HG03457 (cell line): ENCODE results near the gene RBM19.

Source experiments
- ATAC-seq: cut with Tn5 transposase; IDR thresholded peaks from one replicate; pipeline ENCODE4 v1.9.1; 2021; ENCODE audit warnings: moderate number of reproducible peaks; ENCODE audit not compliant: unreplicated experiment

RBM19 gene

DNA sequence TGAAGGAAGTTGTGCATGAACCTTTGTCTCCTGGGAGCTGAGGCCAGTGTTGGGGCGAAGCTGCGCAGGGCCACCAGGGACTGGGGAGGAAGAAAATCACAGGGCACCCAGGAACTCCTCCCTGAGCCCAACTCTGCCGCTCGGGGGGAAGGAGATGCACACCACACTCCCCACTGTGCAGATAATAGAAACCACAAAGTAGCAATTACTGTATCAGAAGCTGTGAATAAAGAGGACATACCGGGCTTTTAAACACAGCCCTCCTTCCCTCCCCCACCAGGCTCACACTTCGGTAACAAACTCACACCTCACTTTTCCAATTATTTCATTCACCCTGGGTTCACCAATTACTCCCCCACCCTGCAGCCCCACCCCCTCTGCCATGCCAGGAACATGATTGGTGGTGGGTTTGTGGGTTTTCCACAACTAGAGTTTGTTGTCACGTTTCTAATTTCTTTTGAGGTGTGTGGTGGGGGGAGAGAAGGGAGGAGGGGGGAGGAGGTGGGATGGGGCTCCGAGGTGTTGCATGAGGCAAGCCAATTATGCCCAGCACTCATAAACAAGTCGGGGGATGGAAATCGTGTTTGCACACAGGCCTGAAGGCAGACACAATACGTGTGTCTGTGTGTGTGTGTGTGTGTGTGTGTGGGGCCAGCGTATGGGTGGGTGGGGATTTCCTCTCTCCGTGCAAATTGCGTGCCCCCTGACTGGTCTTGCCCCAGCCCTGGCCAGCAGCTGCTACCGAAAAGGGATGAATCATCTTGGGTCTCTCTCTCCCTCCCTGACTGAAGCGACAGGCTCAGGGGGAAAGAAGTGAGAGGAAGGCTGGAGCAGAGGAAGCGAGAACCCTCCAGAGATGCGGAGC lies 103.3 kb downstream of the RBM19 start:
- no peak for ATAC-seq

DNA sequence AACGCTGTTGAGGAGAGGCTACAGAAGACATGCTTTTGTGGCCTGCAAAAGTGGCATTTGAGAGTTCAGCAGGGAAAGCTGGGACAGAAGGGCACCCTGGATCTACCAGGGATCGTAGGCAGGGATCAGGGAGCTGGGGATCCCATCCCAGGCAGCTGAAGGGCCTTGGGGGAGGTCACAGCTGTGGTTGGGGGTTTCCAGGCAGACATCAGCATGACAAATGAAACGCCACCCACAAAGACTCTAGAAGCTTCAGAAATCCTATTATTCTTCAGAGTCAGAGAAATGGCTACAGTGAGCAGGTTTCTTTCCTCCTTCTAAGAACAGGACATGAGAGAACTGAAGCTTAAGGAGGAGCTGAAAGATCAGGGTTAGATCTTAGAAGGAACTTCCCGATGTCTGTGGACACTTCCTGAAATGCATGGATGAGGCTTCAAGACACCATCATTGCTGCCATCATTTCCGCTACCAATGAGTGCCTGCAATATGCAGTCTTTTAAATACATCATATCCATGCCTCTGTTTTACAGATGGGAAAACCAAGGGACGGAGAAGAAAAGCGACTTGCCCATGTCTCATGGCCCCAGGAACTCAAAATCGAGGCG lies 104.3 kb downstream of the RBM19 start:
- ATAC-seq, result no peak

DNA sequence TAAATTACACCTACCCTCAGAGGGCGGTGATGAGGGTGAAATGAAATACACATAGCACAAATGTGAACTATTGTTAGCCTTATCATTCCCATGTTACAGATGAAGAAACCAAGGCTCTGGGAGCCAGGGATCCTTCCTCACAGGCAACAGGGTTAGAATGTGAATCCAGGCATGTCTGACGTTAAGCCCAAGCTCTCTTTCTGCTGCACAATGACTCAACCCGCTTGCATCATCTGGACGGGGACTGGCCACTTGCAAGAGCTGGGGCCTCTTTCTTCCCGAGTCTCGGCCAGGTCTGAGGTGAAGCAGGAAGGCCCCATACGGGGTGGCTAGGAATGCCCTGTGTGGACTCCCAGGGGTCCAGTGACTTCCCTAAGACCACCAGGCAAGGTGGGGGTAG lies 105.2 kb downstream of the RBM19 start:
- no peak for ATAC-seq

DNA sequence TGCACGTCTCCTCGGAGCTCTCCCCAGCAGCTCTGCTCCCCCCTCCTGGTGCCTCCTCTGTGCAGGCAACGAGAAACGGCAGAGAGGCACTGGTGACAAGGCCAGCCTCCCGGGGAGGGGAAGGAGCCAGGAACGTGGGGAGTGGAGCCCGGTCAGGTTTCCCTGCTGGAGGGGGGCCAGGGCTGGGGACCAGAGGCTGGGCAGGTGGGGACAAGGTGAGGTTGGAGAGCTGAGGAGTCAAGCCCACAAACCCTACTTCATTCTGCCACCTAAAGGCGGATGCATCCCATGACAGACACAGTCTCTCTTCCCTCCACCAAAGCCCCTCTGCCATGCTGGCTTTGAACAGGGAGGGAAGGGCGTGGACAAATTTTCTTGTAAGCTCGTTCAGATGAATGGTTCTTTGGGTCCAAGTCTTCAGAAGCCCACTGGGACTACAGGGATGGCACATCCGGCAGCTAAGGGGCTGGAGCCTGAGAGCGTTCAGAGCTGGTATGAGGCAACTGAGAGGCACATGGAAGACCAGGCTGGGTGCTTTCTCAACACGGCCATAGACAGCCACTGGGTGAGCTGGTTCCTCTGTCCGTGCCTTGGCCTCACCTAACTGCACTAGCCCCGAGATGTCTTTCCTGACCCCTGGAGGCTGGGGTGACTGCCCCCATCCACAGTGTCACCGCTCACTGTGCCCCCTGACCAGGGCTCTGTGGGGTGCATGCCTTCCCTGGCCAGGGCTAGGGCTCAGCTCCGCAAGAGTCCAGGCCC lies 105.9 kb downstream of the RBM19 start:
- no peak for ATAC-seq

DNA sequence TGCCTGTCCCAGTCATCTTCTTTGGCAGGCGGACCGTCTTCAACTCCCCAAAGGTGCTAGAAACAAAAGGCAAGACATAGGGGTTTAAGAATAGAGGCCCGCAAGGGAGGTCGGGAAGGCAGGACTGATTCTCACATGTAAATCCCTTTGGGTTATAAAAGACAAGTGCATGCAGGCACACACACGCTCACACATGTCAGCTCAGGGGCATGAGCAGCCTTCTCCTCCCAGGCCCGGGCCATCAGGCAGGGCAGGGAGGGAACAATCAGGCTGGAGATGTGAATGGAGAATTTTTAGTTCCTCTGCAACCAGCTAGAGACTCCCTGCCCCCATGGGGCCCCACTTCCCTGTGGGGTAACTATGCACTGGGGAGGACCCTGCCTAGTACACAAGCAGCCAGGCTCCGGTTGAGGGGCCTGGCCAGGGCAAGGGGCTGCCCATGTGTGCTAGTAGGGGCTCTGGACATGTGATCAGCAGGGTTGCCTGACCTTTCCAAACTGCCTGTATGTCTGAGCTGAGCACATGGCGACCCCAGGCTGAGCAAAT lies 107.2 kb downstream of the RBM19 start:
- no peak for ATAC-seq

DNA sequence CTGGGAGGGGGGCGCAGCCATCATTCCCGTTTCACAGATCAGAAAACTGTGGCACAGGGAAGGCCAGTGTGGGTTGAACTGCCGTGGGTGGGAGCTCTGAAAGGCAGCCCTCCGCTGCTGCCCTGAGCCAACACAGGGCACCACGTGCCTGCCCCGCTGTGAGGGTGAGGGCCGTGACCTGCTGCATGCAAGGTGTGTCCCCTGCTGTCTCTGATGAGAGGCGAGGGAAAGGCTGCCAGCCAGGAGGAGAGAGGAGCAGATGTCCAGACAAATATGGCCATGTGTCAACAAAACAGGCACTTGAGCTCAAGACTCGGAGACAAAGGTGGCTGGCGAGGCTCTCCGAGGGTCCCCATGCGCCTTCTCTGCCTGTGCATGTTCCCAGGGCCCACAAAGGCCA lies 108.8 kb downstream of the RBM19 start:
- no peak for ATAC-seq

DNA sequence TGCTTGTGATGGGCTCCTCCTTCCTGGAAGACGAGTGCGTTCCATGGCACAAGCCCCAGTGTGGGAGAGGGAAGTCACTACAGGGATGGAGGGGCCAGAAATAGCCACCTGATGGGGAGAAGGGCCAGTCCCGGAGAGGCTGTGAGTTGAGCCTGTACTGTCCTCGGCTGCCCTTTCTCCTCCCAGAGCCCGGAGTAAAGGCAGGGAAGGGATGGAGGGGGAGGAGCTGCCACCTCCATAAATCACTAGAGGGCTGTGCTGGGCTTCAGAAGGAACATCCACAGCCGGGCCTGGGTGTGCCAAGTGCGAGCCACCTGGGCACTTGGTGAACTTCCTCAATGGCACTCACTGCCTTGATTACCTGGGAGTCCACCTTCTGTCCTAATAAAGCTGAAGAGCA lies 110.1 kb downstream of the RBM19 start:
- ATAC-seq, result no peak

DNA sequence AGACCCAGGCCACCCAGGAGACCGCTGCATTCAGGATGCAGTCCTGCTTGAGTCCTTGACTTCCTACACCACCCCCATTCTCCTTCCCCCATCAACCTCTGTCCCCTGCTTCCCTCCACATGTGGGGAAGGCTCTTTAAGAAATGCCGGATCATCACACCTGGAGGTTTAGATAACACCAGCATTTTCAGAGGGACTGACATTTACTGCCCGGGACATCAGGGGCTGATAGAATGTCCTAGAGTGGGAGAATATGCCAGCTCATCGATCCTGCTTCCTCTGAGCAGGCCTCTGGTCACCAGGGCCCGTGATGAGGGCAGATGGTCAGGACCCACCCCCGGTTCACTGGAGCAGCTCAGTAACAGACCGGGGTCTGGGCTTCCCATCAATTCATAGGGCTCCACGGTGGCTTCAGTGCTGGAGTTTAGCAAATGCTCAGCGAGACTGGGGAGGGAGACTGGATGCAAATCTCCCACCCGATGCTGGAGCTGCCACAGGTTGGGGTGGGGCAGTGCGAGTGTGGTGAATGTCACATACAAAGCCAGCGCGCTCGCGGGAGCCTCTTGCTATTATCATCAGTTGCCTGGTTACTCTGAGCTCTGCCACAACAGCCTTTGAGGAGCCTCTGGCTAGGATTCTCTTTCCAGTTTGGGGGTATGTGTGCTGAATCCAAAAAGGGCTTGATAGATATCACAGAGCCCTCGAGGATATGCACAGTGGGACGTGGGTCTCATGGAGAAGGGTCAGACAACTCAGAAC lies 111.6 kb downstream of the RBM19 start:
- ATAC-seq, result no peak

DNA sequence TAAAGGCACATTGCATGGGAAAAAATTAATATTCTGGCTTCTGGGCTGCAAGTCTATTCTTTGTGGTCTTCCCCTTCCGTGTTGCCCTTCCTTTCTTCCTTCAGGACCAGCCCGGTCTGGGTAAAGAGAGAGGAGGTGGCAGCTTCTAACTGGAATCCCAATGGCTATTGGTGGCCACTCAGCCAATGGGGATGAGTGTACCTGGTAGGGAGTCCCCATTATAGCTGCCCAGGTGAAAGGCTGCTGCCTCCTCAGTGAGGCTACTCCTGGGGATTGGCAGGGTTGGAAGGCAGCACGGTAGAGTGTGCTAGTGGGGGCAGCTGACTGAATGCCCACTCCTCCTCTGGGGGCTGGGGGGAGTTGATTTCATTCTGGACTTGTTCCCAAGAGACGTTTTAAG lies 112.6 kb downstream of the RBM19 start:
- no peak for ATAC-seq

DNA sequence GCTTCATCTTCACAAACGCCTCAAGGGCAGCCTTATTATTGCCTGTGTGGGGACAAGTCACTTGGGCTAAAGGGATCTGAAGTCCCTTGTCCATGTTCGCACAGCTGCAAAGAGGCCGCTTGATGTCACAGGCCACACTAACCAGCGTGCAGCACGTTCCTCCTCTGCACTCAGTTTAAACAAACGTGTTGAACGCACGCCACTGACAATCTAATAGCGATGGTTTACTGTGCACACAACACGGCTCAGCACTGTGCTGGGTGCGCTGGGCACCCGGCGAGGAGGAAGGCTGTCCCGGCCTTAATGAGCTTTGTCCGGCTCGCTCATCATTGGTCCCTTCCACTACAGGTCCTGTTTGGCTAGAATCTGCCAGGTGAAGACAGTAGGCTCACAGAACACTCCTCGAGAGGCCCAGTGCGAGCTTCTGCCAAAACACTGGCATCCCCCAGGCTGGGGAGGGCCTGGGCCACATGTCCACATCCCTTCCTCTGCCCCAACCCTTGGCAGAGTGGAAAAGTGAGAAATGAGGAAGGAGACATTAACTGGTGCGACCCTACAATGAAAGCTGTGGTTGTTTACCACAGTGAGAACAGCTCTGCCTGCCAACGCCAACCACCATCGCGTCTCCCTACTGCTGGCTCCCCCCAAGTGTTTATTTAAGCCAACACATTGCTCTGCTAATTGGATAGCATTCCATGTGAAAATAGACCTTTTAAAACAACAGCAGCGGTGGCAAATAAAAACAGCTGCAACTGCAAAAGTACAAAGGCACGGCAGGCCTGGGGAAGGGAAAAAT lies 113.2 kb downstream of the RBM19 start:
- no peak for ATAC-seq

DNA sequence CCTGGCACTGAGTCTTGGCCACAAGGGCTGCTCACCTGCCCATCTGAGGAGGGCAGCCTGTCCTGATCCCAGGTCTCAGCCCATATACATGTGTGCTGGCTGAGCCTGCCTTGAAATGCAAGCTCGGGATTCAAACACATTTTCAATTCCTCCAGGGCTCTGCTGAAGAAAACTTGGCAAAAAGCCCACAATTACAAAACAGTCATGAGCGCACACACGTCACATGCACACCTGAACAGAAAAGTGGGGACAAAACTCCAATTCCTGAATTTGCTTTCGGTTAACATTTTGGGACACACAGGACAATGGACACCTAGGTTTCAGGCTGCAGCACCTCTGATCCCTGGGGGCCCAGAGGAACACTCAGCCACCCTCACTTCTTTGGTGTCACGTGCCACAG lies 113.9 kb downstream of the RBM19 start:
- ATAC-seq, result no peak

DNA sequence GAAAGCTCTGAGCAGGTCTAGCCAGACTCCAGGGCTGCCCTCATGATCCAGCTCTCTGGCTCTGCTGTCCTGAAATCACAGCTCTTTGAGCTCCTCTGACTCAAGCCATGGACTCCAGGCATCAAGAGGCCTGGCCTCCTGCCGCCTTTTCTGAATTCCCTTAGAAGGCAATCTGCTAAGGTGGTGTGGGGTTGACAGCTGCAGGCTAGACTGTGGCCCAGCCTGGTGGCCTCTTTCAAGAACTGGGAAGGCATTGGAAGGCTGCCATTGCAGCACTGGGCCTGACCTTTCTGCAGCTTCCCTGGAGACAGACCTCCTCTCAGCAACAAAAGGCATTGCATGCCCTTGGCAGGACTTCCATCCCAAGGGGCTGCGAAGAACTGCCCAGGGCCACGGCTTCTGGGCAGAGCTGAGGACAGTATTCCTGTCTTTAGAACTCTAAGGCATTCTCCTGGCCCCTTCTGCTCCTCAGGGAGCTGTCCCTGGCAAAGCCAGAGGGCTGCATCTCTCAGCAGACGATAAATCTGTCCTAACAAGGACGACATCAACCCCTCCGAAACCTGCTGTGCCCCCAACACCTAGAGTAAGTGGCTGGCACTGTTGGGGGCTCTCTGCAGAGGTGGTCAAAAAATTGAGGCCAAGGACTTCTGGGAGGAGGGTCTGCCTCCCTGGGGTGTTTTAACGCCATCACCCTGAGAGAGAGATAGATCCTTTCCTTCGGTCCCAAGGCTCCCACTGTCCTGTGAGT lies 115.6 kb downstream of the RBM19 start:
- ATAC-seq, result no peak

DNA sequence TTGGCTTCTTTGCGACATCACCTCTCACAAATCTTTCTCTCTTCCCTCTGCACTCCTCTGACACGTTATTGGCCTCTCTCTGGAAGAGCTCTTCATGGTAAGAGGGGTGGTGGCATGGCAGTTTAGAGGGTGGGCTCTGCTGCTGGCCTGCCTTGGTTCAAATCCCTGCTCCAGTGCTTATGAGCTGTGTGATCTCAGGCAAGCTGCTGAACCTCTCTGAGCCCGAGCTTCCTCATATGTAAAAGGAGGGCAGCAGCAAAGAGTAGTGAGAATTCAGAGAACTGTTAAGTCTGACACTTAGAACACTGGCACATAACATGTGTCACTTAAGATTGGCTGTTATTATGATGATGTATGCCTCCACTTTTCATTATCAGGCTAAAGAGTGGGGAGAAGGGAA lies 118.3 kb downstream of the RBM19 start:
- ATAC-seq, result no peak

DNA sequence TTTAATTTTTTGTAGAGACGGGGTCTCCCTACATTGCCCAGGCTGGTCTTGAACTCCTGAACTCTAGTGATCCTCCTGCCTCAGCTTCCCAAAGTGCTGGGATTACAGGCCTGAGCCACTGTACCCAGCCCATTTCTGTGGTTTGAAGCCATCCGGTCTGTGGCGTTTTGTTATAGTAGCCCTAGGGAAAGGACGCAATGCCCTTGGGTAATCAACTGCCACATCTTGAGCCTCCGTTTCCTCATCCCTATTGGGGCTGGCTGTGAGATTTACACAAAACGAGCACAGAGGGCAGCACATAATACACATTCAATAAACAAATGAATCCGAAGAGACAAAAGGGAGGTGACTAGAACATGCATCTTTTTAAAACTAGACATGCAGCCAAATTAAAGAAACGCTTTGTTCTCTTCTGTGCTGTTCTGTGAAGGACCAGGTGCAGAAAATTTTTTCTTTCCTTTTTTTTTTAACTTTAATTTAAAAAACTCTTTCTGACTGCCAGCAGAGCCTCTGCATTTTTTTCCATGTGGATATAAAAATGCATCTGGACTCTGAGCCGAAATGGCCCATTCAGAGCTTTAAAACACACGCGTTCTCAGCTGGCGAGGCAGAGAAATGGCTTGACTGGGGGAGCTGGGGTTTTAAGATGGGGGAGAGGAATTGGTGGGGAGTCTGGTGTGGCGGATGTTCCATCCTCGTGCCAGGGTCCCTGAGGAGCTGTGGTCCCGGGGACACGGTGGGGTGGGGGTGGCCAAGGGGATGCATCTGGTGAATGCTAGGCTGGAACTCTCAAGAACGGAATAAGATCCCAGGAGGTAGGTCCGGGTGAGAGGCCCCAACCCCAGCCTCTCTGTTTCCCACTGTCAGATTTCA lies 119.0 kb downstream of the RBM19 start:
- ATAC-seq, result no peak

DNA sequence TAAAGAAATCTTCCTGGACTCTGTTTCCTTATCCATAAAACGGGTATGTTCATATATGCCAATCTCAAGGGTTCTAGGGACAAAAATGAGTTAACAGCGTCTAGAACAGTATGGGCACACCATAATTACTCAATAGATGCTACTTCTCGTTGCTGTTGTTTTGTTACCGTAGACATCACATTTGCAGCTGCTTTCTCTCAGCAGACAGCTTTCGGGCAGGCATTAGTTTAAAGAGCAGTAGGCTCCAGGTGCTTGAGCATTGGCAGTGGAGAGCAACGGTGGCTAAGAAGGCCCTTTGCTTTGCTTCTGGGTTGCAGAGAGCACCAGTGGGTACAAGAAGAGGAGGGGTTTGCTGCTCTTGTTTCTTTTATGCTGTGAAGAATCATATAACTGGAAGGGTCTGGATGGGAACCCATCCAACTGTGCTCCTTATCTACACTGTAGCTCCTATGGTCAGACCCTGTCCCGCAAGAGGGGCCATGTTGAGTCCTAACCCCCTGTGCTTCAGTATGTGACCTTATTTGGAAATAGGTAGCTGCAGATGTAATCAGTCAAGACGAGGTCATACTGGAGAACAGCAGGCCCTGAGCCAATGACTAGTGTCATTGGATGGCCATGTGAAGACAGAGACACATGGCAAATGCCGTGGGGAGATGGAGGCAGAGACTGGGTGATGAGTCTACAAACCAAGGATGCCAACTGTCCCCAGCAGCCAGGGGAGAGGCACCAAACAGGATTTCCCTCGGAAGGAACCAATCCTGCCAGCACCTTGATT lies 120.0 kb downstream of the RBM19 start:
- ATAC-seq, result no peak

DNA sequence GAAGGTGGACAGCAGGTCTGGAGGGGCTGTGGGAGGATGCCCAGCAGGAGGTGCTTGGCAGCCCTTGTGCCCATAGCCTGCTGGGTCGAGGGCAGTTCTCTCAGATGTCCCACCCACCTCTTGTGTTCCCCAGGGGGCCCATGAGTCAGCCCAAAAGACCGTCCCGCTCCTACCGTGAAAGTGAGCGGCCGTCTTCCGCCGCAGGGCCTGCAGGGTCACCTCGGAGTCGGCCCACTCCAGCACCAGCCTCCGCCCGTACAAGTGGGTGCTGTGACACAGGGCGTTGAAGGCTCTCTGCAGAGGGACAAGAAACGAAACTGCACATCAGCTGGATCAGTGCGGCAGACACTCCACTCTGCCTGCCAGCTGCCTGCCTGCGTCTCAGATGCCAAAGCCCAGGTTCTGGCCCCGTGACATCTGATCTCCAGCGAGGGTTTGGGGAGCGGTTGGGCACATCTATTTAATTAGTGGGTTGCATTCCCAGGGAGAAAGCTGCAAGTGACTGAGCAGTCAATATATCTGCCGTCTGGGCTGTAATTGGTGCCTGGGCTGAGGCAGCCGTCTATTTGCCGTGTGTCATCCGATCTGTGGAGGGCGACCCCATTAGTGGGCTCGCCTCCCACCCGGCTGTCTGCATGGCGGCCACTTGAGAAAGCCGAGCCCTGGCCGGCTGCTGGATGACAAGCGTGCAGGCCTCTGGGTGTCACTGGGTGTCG lies 121.5 kb downstream of the RBM19 start:
- no peak for ATAC-seq

DNA sequence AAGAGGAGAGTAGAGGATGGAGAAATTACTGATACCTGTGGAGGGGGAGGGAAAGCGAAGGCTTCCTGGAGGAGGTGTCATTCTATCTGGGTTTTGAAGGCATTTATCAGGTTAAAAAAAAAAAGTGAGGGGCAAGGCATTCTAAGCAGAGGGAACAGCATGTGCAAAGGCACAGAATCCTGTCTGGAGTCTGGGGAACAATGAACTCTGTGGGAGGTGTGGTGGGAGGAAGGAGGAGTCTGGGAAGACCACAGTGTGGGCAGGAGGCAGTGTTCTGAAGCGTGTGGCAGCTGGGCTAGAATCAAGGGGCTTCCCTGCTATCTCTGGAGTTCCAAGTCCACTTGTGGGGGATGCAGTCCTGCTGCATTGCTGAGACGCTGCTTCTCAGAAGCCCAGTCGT lies 123.4 kb downstream of the RBM19 start:
- ATAC-seq, result no peak
